ENCODE measurements around the gene MFSD12. TPM values are rescaled to one million over a fixed set of nuclear protein-coding genes. Genes with fewer than 3 reads are reported as not detected.

Gene MFSD12
- total and polyA plus RNA-seq, 2 experiments from 2014 or later, result 35.3 to 91.1 TPM

DNA sequence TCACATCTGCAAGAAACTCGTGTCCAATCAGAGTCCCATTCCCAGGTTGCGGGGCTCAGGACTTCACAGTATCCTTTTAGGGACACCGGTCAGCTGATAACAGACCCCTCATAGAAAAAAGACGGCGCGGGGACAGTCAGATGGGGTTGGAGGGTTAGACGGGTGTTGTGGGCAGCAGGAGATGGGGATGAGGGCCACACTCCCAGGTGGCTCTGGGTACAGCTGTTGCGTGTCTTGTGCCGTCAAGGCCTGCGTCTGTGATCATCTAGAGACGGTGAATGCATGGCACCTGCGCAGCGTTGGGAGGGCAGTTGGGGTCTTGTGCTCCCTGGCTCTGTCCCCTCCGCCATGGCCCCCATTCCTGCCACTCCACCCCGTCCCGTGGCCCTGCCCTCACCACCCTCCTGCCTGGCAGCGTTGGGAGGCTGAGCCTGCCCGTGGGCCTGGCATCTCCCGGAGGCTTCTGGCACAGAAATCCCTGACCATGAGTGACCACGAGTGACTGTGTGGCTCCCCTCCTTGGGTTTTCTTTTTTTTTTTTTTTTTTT lies 32.4 kb downstream of the MFSD12 start:
- Histone ChIP-seq H3F3A (replicated peaks; ENCODE audit: low read depth) (no peaks in the 10 kb centered on the region), H3K9me2 (ENCODE audit: insufficient read depth) (no peaks in the 10 kb centered on the region), H3K79me2 (replicated peaks; ENCODE audit: insufficient read depth) (peaks cover 10% of the 10 kb centered on the region; the same call in 1 of the 2 replicates), H3K36me3 (ENCODE audit: insufficient read depth) (no peaks in the 10 kb centered on the region), H2AFZ (no peak overlapping the region), H3K27ac (ENCODE audit: low read depth) (no peak overlapping the region), H3K4me1 (ENCODE audit: insufficient read depth) (no peaks in the 10 kb centered on the region; the same call in 1 of the 2 replicates), H3K4me2 (no peak overlapping the region), H3K27me3 (ENCODE audit: insufficient read depth) (no peaks in the 10 kb centered on the region), H4K20me1 (replicated peaks; ENCODE audit: insufficient read depth) (no peaks in the 10 kb centered on the region; the same call in 1 of the 2 replicates), H3K4me3 (no peak overlapping the region)
- Mint-ChIP-seq H3K36me3 (ENCODE audit: low read depth) (peaks cover 12% of the 10 kb centered on the region), H3K4me3 (no peak overlapping the region), H3K27me3 (ENCODE audit: insufficient read depth, low read depth, poor library complexity) (peaks cover 9% of the 10 kb centered on the region), H3K27ac (no peak overlapping the region), H3K9me3 (no peaks in the 10 kb centered on the region; the same call in 2 of the 3 replicates), H3K4me1 (peaks cover 5% of the 10 kb centered on the region)
- ATAC-seq (no peak), DNase-seq (ENCODE audit: low spot score) (no peak)
- TF ChIP-seq REST (IDR thresholded peaks at IDR 0.05; ENCODE audit: unreplicated experiment) (no peak), EZH2phosphoT487 (IDR thresholded peaks at IDR 0.05; ENCODE audit: unreplicated experiment) (no peak), ZNF114 (CRISPR knock-in tag; IDR thresholded peaks at IDR 0.05) (no peak), CTCF (conservative IDR thresholded peaks at IDR 0.05; ENCODE audit: low read depth in 2 of 2) (no peak), JUNB (IDR thresholded peaks at IDR 0.05; ENCODE audit: unreplicated experiment) (no peak), EZH2 (IDR thresholded peaks at IDR 0.05; ENCODE audit: low read depth, unreplicated experiment) (no peak), POLR2AphosphoS5 (IDR thresholded peaks at IDR 0.05; ENCODE audit: low read depth) (no peak), STAT1 (IDR thresholded peaks at IDR 0.05; ENCODE audit: unreplicated experiment) (no peak), NANOG (IDR thresholded peaks at IDR 0.05; ENCODE audit: borderline replicate concordance) (no peak), ZNF331 (CRISPR knock-in tag; IDR thresholded peaks at IDR 0.05; ENCODE audit: low read depth) (no peak), CREB1 (CRISPR knock-in tag; IDR thresholded peaks at IDR 0.05; ENCODE audit: low read depth) (no peak)
- TF ChIP-seq, protein P1, sequence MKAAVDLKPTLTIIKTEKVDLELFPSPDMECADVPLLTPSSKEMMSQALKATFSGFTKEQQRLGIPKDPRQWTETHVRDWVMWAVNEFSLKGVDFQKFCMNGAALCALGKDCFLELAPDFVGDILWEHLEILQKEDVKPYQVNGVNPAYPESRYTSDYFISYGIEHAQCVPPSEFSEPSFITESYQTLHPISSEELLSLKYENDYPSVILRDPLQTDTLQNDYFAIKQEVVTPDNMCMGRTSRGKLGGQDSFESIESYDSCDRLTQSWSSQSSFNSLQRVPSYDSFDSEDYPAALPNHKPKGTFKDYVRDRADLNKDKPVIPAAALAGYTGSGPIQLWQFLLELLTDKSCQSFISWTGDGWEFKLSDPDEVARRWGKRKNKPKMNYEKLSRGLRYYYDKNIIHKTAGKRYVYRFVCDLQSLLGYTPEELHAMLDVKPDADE (IDR thresholded peaks at IDR 0.05), result no peak
- TF ChIP-seq, protein P2, sequence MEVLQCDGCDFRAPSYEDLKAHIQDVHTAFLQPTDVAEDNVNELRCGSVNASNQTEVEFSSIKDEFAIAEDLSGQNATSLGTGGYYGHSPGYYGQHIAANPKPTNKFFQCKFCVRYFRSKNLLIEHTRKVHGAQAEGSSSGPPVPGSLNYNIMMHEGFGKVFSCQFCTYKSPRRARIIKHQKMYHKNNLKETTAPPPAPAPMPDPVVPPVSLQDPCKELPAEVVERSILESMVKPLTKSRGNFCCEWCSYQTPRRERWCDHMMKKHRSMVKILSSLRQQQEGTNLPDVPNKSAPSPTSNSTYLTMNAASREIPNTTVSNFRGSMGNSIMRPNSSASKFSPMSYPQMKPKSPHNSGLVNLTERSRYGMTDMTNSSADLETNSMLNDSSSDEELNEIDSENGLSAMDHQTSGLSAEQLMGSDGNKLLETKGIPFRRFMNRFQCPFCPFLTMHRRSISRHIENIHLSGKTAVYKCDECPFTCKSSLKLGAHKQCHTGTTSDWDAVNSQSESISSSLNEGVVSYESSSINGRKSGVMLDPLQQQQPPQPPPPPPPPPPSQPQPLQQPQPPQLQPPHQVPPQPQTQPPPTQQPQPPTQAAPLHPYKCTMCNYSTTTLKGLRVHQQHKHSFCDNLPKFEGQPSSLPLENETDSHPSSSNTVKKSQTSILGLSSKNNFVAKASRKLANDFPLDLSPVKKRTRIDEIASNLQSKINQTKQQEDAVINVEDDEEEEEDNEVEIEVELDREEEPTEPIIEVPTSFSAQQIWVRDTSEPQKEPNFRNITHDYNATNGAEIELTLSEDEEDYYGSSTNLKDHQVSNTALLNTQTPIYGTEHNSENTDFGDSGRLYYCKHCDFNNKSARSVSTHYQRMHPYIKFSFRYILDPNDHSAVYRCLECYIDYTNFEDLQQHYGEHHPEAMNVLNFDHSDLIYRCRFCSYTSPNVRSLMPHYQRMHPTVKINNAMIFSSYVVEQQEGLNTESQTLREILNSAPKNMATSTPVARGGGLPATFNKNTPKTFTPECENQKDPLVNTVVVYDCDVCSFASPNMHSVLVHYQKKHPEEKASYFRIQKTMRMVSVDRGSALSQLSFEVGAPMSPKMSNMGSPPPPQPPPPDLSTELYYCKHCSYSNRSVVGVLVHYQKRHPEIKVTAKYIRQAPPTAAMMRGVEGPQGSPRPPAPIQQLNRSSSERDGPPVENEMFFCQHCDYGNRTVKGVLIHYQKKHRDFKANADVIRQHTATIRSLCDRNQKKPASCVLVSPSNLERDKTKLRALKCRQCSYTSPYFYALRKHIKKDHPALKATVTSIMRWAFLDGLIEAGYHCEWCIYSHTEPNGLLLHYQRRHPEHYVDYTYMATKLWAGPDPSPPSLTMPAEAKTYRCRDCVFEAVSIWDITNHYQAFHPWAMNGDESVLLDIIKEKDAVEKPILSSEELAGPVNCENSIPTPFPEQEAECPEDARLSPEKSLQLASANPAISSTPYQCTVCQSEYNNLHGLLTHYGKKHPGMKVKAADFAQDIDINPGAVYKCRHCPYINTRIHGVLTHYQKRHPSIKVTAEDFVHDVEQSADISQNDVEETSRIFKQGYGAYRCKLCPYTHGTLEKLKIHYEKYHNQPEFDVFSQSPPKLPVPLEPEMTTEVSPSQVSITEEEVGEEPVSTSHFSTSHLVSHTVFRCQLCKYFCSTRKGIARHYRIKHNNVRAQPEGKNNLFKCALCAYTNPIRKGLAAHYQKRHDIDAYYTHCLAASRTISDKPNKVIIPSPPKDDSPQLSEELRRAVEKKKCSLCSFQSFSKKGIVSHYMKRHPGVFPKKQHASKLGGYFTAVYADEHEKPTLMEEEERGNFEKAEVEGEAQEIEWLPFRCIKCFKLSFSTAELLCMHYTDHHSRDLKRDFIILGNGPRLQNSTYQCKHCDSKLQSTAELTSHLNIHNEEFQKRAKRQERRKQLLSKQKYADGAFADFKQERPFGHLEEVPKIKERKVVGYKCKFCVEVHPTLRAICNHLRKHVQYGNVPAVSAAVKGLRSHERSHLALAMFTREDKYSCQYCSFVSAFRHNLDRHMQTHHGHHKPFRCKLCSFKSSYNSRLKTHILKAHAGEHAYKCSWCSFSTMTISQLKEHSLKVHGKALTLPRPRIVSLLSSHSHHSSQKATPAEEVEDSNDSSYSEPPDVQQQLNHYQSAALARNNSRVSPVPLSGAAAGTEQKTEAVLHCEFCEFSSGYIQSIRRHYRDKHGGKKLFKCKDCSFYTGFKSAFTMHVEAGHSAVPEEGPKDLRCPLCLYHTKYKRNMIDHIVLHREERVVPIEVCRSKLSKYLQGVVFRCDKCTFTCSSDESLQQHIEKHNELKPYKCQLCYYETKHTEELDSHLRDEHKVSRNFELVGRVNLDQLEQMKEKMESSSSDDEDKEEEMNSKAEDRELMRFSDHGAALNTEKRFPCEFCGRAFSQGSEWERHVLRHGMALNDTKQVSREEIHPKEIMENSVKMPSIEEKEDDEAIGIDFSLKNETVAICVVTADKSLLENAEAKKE (CRISPR knock-in tag; IDR thresholded peaks at IDR 0.05), result no peak

Measured in GM23338 (cell line).